DND-41 (cell line): ENCODE results near the gene GADD45GIP1.

Experiments
- ATAC-seq: fragments of 200-7000 bp; cut with Tn5 transposase; 3 replicates; pipeline ENCODE4 v1.9.1; 2021; ENCODE audit warnings: low read depth; ENCODE audit not compliant: insufficient read depth
- DNase-seq: peaks from one replicate; pipeline ENCODE4 v3.0.0-alpha.2; 2020
- H2AFZ ChIP-seq: 2 replicates; pipeline ENCODE4 v1.6.0; 2012; ENCODE audit warnings: low read depth, low read length
- H3K27ac ChIP-seq: 2 replicates; pipeline ENCODE4 v1.5.1; 2012; ENCODE audit warnings: low read length, inconsistent platforms
- H3K27me3 ChIP-seq: fragments of 200-600 bp; sonication (generic); 2 replicates; pipeline ENCODE4 v1.6.0; 2012; ENCODE audit warnings: low read length, mild to moderate bottlenecking, inconsistent platforms; ENCODE audit not compliant: insufficient read depth, poor library complexity
- H3K36me3 ChIP-seq: 2 replicates; pipeline ENCODE4 v1.5.1; 2012; ENCODE audit warnings: low read length, inconsistent platforms; ENCODE audit not compliant: insufficient read depth
- H3K4me1 ChIP-seq: 2 replicates; pipeline ENCODE4 v1.5.1; 2012; ENCODE audit warnings: mild to moderate bottlenecking, low read length; ENCODE audit not compliant: insufficient read depth
- H3K4me2 ChIP-seq: 2 replicates; pipeline ENCODE4 v1.6.0; 2012; ENCODE audit warnings: mild to moderate bottlenecking, moderate library complexity, low read length, inconsistent platforms; ENCODE audit not compliant: insufficient read depth
- H3K4me3 ChIP-seq, 2 experiments: fragments of 200-600 bp in 1 of 2; shearing (Covaris generic) in 1 of 2; 2 replicates each; pipeline ENCODE4 v1.5.1; 2012 to 2016; ENCODE audit warnings: inconsistent platforms in 2 of 2, low read length in 2 of 2, mild to moderate bottlenecking in 2 of 2, low read depth in 1 of 2, moderate library complexity in 1 of 2
- H3K79me2 ChIP-seq: 2 replicates; pipeline ENCODE4 v1.6.0; 2012; ENCODE audit warnings: low read length, inconsistent platforms; ENCODE audit not compliant: insufficient read depth
- H3K9ac ChIP-seq: 2 replicates; pipeline ENCODE4 v1.6.0; 2012; ENCODE audit warnings: low read depth, mild to moderate bottlenecking, inconsistent platforms, low read length, moderate library complexity
- H3K9me3 ChIP-seq: 2 replicates; pipeline ENCODE4 v1.5.1; 2012; ENCODE audit warnings: low read length, moderate library complexity, mild to moderate bottlenecking, inconsistent platforms; ENCODE audit not compliant: insufficient read depth, severe bottlenecking
- H4K20me1 ChIP-seq: 2 replicates; pipeline ENCODE4 v1.6.0; 2012; ENCODE audit warnings: low read length; ENCODE audit not compliant: insufficient read depth
- EZH2 ChIP-seq: IDR thresholded peaks from 3 replicates; pipeline ENCODE4 v1.6.1; 2012; ENCODE audit warnings: borderline replicate concordance, low read depth, mild to moderate bottlenecking, moderate library complexity, low read length, inconsistent platforms; ENCODE audit not compliant: severe bottlenecking
- TF ChIP-seq, protein P1 (sequence below): IDR thresholded peaks from 2 replicates; pipeline ENCODE4 v1.5.1; 2012; ENCODE audit warnings: borderline replicate concordance, low read length, moderate library complexity, mild to moderate bottlenecking; ENCODE audit not compliant: poor library complexity, severe bottlenecking; ENCODE audit errors: extremely low read depth

The GADD45GIP1 gene

DNA sequence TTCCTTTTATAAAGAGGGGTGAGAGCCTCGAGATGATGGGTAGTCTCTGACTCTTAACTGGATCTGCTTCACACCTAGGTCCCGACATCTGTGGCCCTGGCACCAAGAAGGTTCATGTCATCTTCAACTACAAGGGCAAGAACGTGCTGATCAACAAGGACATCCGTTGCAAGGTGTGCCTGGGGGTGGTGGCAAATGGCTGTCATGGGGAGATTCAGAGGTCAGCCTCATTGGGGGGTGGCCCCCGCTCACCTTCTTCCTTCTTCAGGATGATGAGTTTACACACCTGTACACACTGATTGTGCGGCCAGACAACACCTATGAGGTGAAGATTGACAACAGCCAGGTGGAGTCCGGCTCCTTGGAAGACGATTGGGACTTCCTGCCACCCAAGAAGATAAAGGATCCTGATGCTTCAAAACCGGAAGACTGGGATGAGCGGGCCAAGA, 17.0 kb downstream of the GADD45GIP1 start:
- Histone ChIP-seq H3K79me2 (peaks cover 52% of the 10 kb centered on the region), H3K36me3 (peaks cover 63% of the 10 kb centered on the region), H3K27ac (peak overlapping the region; percentile 88), H3K4me3 (peak overlapping the region; percentile 77 to 90; a peak in 3 of 4 replicates), H2AFZ (no peak overlapping the region), H3K4me1 (peaks cover 81% of the 10 kb centered on the region), H3K9me3 (no peaks in the 10 kb centered on the region), H3K9ac (peak overlapping the region; percentile 93), H3K27me3 (no peaks in the 10 kb centered on the region), H3K4me2 (peak overlapping the region; percentile 78), H4K20me1 (peaks cover 37% of the 10 kb centered on the region)
- ATAC-seq (no peak), DNase-seq (no peak)
- no peak for TF ChIP-seq EZH2
- TF ChIP-seq, protein P1, sequence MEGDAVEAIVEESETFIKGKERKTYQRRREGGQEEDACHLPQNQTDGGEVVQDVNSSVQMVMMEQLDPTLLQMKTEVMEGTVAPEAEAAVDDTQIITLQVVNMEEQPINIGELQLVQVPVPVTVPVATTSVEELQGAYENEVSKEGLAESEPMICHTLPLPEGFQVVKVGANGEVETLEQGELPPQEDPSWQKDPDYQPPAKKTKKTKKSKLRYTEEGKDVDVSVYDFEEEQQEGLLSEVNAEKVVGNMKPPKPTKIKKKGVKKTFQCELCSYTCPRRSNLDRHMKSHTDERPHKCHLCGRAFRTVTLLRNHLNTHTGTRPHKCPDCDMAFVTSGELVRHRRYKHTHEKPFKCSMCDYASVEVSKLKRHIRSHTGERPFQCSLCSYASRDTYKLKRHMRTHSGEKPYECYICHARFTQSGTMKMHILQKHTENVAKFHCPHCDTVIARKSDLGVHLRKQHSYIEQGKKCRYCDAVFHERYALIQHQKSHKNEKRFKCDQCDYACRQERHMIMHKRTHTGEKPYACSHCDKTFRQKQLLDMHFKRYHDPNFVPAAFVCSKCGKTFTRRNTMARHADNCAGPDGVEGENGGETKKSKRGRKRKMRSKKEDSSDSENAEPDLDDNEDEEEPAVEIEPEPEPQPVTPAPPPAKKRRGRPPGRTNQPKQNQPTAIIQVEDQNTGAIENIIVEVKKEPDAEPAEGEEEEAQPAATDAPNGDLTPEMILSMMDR, result no peak

DNA sequence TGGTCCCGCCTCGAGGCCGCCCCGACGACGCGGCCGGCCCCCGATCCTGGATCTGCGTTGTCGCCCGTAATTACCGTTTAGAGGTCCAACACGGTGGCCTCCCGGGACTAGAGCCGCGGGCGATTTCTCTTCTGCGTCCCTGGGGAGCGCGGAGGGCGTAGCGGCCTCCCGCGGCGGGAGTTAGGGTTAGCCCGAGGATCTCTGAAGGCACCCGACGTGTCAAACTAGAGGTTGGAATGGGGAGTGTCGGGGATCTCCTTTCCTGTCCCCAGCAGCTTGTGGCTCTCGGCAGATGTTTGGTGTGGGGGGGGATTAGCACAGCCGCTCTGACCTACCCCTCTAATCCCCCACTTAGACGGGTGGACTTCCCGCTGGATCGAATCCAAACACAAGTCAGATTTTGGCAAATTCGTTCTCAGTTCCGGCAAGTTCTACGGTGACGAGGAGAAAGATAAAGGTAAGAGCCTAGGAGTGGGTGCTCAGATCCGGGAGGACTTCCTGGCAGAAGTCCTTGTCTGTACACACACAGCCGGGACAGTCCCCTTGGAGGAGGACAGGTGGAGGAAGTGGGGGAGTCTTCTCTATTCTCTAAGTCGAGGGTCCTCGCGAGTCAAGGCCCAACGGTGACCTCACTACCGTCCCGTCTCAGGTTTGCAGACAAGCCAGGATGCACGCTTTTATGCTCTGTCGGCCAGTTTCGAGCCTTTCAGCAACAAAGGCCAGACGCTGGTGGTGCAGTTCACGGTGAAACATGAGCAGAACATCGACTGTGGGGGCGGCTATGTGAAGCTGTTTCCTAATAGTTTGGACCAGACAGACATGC, 18.0 kb downstream of the GADD45GIP1 start:
- no peaks in the 10 kb centered on the region for H3K27me3 ChIP-seq
- H3K4me2 ChIP-seq, result peak overlapping the region; percentile 78
- no peak for TF ChIP-seq EZH2
- TF ChIP-seq, protein P1, result peak; percentile 35
- H3K9me3 ChIP-seq, result no peaks in the 10 kb centered on the region
- DNase-seq, result peak; percentile 43
- peaks cover 82% of the 10 kb centered on the region for H3K4me1 ChIP-seq
- peaks cover 56% of the 10 kb centered on the region for H3K79me2 ChIP-seq
- H3K36me3 ChIP-seq, result peaks cover 53% of the 10 kb centered on the region
- H2AFZ ChIP-seq, result peak overlapping the region; percentile 46
- H3K4me3 ChIP-seq, result peak overlapping the region; percentile 77 to 90
- ATAC-seq, result no peak
- peak overlapping the region; percentile 88 for H3K27ac ChIP-seq
- peak overlapping the region; percentile 93 for H3K9ac ChIP-seq
- peaks cover 37% of the 10 kb centered on the region for H4K20me1 ChIP-seq

DNA sequence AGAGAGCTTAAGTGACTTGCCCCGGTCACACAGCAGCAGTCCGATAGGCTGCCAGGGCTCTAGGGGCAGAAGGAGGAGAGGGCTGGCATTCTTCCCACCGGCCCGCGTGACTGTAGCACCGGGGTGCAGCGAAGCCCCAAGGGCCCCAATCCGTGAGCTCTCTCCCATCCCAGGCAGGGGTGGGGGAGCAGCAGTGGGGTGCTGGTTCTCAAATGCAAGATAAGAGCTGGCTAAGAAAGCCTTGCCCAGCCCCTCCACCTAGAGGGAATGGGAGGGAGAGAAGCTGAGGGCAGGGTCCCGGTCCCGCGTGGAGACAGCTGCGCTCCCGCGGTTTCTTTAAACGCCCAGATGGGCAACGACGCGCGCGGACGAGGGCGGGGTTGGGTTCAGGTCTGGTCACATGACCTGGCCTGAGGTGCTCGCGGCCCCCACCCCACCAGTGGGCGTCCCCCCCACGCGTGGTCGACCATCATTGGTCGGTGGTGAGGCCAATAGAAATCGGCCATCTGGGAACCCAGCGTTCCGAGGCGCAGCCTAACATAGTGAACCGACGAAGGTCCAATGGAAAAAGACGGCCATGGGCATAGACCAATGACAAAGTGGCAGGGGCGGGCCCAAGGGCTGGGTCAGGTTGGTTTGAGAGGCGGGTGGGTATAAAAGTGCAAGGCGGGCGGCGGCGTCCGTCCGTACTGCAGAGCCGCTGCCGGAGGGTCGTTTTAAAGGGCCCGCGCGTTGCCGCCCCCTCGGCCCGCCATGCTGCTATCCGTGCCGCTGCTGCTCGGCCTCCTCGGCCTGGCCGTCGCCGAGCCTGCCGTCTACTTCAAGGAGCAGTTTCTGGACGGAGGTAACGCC, 18.9 kb downstream of the GADD45GIP1 start, which contains the start of gene CALR:
CALR (plus strand) TSS at position 683 of the 852 bp plus-strand sequence; CDS start at position 754, 71 bp downstream.
- H2AFZ ChIP-seq, result peak within 1 kb of the TSS; percentile 65
- TF ChIP-seq EZH2, result no peak
- TF ChIP-seq, protein P1, result no peak
- H3K79me2 ChIP-seq, result peaks cover 57% of the 10 kb centered on the region
- H3K27me3 ChIP-seq, result no peaks in the 10 kb centered on the region
- peak within 1 kb of the TSS; percentile 93 for H3K9ac ChIP-seq
- H3K9me3 ChIP-seq, result no peaks in the 10 kb centered on the region
- ATAC-seq (peak; percentile 79), DNase-seq (peak; percentile 100)
- H4K20me1 ChIP-seq, result peaks cover 32% of the 10 kb centered on the region
- H3K4me3 ChIP-seq, result peak within 1 kb of the TSS; percentile 77 to 90
- H3K36me3 ChIP-seq, result peaks cover 49% of the 10 kb centered on the region
- peaks cover 79% of the 10 kb centered on the region for H3K4me1 ChIP-seq
- peak within 1 kb of the TSS; percentile 100 for H3K27ac ChIP-seq
- peak within 1 kb of the TSS; percentile 78 for H3K4me2 ChIP-seq
